ENCODE data around the gene SNCG. TPM values are rescaled to one million over a fixed set of nuclear protein-coding genes. Genes with fewer than 3 reads are reported as not detected.

Gene SNCG
- total RNA-seq, 4 donors from 2014 or later, result 5.3 to 32.4 (median 11.4) TPM

DNA sequence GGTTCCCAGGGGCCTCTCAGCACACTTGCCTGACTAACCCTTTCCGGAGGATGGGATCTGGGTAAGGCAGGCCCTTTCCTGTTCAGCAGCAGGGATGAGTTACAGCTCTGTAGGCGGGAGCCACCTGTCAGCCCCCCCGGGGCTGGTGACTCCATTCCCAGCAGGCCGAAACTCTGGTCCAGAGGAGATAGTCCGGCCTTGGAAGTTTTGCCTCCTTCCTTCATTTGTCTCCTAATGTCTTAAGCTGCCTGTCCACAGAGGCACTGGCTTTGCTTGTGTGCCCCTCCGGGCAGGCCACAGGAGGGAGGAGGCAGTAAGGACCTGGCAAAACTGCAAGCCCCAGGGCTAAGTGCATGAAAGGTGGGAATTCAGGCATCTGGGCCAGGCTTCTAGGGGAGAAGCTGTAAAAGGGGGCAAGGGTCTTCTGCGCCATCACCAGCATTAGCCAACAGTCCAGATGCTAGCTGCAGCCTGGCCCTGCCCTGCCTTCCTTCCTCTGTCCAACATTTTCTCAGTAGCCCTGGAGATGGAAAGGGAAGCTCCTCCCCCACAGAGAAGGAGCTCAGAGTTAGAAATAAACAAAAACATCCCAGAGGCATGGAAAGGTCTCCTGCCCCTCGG, 11.1 kb downstream of the SNCG start:
- Histone ChIP-seq H3K4me3 (peak overlapping the region; percentile 49 to 75 (median 63)), H3K9me3 (no peaks in the 10 kb centered on the region), H3K4me1 (peaks cover 50 to 100% (median 65%) of the 10 kb centered on the region in 3 donors), H3K27ac (peak overlapping the region; percentile 96 to 99 (median 97)), H3K27me3 (no peaks in the 10 kb centered on the region), H3K36me3 (no peaks in the 10 kb centered on the region)
- WGBS, 2 donors, result 15 to 63% methylated on average over 3 to 7 of the region's 8 CpGs
- intact Hi-C loops (cut with DNase I), result loop anchor here (5.0 kb wide), 1 partner anchor 123 kb away; the partner anchor contains the start of gene GLUD1
- no peak for DNase-seq
- TF ChIP-seq POLR2A (IDR thresholded peaks at IDR 0.05), result no peak
- TF ChIP-seq, protein P1, sequence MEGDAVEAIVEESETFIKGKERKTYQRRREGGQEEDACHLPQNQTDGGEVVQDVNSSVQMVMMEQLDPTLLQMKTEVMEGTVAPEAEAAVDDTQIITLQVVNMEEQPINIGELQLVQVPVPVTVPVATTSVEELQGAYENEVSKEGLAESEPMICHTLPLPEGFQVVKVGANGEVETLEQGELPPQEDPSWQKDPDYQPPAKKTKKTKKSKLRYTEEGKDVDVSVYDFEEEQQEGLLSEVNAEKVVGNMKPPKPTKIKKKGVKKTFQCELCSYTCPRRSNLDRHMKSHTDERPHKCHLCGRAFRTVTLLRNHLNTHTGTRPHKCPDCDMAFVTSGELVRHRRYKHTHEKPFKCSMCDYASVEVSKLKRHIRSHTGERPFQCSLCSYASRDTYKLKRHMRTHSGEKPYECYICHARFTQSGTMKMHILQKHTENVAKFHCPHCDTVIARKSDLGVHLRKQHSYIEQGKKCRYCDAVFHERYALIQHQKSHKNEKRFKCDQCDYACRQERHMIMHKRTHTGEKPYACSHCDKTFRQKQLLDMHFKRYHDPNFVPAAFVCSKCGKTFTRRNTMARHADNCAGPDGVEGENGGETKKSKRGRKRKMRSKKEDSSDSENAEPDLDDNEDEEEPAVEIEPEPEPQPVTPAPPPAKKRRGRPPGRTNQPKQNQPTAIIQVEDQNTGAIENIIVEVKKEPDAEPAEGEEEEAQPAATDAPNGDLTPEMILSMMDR (IDR thresholded peaks at IDR 0.05), result no peak

DNA sequence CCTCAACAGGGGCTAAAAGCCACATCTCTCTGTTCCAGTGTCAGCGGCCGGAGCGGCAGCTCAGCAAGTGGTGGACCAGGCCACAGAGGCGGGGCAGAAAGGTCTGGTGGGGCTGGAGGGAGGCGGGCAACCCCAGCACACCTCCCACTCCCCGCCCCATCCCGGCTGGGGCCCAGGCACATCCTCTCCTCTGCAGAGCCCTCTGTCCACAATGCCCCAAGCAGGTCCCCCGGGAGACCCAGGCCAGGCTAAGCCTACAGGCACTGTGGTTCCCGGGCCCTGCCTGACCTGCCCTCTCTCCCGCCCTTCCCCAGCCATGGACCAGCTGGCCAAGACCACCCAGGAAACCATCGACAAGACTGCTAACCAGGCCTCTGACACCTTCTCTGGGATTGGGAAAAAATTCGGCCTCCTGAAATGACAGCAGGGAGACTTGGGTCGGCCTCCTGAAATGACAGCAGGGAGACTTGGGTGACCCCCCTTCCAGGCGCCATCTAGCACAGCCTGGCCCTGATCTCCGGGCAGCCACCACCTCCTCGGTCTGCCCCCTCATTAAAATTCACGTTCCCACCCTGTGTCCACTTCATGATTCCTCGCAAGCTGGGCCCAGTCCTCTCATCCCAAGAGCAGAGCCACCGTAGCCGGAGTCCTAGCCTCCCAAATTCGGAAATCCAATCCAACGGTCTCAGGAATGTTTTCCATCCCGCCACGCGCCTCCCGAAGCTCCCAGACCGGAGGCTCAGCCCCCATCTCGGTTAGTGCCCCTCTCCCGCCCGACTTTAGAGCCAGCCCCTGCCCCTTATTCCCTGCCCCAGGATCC, 12.0 kb downstream of the SNCG start:
- intact Hi-C loops (cut with DNase I), result loop anchor here (5.0 kb wide), 1 partner anchor 122 kb away; the partner anchor contains the start of gene GLUD1
- DNase-seq, result no peak
- H3K4me1 ChIP-seq, result peaks cover 48 to 100% (median 67%) of the 10 kb centered on the region in 3 donors
- peak in 2 of 4 donors; percentile 73 to 79 for TF ChIP-seq POLR2A (IDR thresholded peaks at IDR 0.05)
- TF ChIP-seq, protein P1 (IDR thresholded peaks at IDR 0.05), result no peak
- 6 to 10% methylated on average over 16 of the region's 30 CpGs for WGBS, 2 donors
- peak overlapping the region; percentile 96 to 99 (median 97) for H3K27ac ChIP-seq
- no peaks in the 10 kb centered on the region for H3K9me3 ChIP-seq
- no peaks in the 10 kb centered on the region for H3K36me3 ChIP-seq
- no peaks in the 10 kb centered on the region for H3K27me3 ChIP-seq
- H3K4me3 ChIP-seq, result peak overlapping the region; percentile 49 to 75 (median 63)

DNA sequence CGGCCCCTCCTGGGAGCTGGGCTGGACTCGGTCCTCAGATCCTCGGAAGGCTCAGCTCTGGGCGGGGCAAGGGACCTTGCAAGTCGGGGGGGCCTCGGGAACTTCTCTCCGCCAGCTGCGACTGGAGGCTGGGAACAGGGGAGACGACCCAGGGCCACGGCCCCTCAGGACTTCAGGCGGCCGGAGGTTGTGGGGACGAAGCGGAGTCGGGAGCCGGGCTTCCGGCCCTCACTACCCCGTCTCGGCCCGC, 12.5 kb downstream of the SNCG start:
- no CpG with 5 or more reads among the region's 20 CpGs for WGBS, 2 donors
- Histone ChIP-seq H3K27me3 (no peaks in the 10 kb centered on the region), H3K27ac (peak overlapping the region; percentile 96 to 99 (median 97)), H3K36me3 (no peaks in the 10 kb centered on the region), H3K4me1 (peaks cover 48 to 96% (median 62%) of the 10 kb centered on the region in 3 donors), H3K4me3 (peak overlapping the region; percentile 49 to 75 (median 63)), H3K9me3 (no peaks in the 10 kb centered on the region)
- DNase-seq, result no peak
- TF ChIP-seq, protein P1 (IDR thresholded peaks at IDR 0.05), result peak in 1 of 6 experiments; percentile 19
- TF ChIP-seq POLR2A (IDR thresholded peaks at IDR 0.05), result peak in 3 of 4 donors; percentile 91 to 98 (median 98)
- intact Hi-C loops (cut with DNase I), result loop anchor here (5.0 kb wide), 1 partner anchor 121 kb away; the partner anchor contains the start of gene GLUD1

DNA sequence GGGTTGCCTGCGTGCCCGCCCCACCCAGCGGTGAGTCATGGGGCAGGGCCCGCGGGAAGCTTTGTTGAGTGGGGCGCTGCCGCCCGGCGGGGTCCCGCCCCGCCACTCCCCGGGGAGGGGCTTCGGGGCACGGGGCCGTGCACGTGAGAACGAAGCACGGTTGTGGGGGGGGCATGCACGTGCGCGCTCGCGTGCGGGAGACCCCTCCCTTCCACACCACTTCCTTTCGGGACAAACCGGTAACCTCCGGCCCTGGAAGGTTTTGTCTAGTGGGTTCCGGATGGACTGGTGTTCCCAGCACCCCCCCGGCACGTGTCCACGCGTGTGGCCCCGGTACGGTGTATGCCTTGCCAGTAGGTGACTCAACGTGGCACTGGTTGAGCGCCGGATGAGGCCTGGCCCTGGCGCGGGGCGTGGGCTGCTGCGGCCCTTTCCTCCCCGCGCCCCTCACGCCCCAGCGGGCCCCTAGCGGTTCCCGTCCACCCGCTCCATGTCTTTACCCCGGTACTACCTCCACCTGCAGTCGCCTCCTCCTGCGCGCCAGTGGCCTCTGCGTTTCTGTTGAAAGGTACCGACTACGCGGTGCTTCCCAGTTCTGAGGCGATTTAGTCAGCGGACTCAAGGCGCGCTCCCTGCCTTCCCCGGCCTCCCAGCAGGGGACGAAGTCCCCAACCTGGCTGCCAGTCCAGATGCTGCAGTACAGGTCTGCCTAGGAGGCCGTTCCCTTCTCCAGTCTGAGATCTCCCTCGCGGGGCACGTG, 13.0 kb downstream of the SNCG start:
- H3K36me3 ChIP-seq, result no peaks in the 10 kb centered on the region
- no peaks in the 10 kb centered on the region for H3K9me3 ChIP-seq
- peaks cover 45 to 91% (median 58%) of the 10 kb centered on the region in 3 donors for H3K4me1 ChIP-seq
- intact Hi-C loops (cut with DNase I), result loop anchor here (5.0 kb wide), 1 partner anchor 121 kb away; the partner anchor contains the start of gene GLUD1
- no peak for TF ChIP-seq POLR2A (IDR thresholded peaks at IDR 0.05)
- TF ChIP-seq, protein P1 (IDR thresholded peaks at IDR 0.05), result peak in 5 of 6 experiments; percentile 14 to 50 (median 19)
- H3K27ac ChIP-seq, result peak overlapping the region; percentile 96 to 99 (median 97)
- DNase-seq, result peak; percentile 85
- WGBS, 2 donors, result 10% methylated on average over 17 of the region's 66 CpGs; no CpG with 5 or more reads in 1 of the 2 donors
- H3K27me3 ChIP-seq, result no peaks in the 10 kb centered on the region
- peak overlapping the region; percentile 49 to 75 (median 63) for H3K4me3 ChIP-seq
